Measurements from ENCODE around the gene ATRNL1. TPM values are rescaled to one million over a fixed set of nuclear protein-coding genes. Genes with fewer than 3 reads are reported as not detected.
"Not testable (repeated sequence)": the region's sequence is repeated elsewhere in the genome, so short reads cannot be mapped to it uniquely, and the experiment has no call there.

Gene ATRNL1
- total RNA-seq, 2 donors from 2014 or later, result not detected

- no peak overlapping the region for H3K27ac Mint-ChIP-seq
- H3K9me3 ChIP-seq (ENCODE audit: control insufficient read depth, low read length, poor library complexity, severe bottlenecking), result no peaks in the 10 kb centered on the region
- no peaks in the 10 kb centered on the region for H3K4me1 Mint-ChIP-seq
- H3K27me3 Mint-ChIP-seq, result no peaks in the 10 kb centered on the region
- DNase-seq (no peak), ATAC-seq (no peak)
- H3K4me3 Mint-ChIP-seq, result no peak overlapping the region
- no peaks in the 10 kb centered on the region for H3K36me3 Mint-ChIP-seq (ENCODE audit: low read depth)
Observed at GRCh38 chr10:115432188-115432819, 339.1 kb downstream of the ATRNL1 start.

GRCh38 chr10:115436999-115437398 is 343.8 kb downstream of the ATRNL1 start:
- H3K9me3 ChIP-seq (ENCODE audit: control insufficient read depth, low read length, poor library complexity, severe bottlenecking), result no peaks in the 10 kb centered on the region
- H3K4me1 Mint-ChIP-seq, result no peaks in the 10 kb centered on the region
- ATAC-seq, result no peak
- no peak for DNase-seq
- H3K36me3 Mint-ChIP-seq (ENCODE audit: low read depth), result no peaks in the 10 kb centered on the region
- no peak overlapping the region for H3K27ac Mint-ChIP-seq
- H3K4me3 Mint-ChIP-seq, result no peak overlapping the region
- H3K27me3 Mint-ChIP-seq, result no peaks in the 10 kb centered on the region

- ATAC-seq (no peak), DNase-seq (no peak)
- H3K27ac Mint-ChIP-seq, result no peak overlapping the region
- H3K4me3 Mint-ChIP-seq, result no peak overlapping the region
- H3K9me3 ChIP-seq (ENCODE audit: control insufficient read depth, low read length, poor library complexity, severe bottlenecking), result no peaks in the 10 kb centered on the region
- H3K27me3 Mint-ChIP-seq, result no peaks in the 10 kb centered on the region
- H3K36me3 Mint-ChIP-seq (ENCODE audit: low read depth), result no peaks in the 10 kb centered on the region
- no peaks in the 10 kb centered on the region for H3K4me1 Mint-ChIP-seq
Observed at GRCh38 chr10:115441907-115442545, 348.9 kb downstream of the ATRNL1 start.

- DNase-seq, result no peak
- no peak overlapping the region for H3K27ac Mint-ChIP-seq
- H3K4me1 Mint-ChIP-seq, result no peaks in the 10 kb centered on the region
- H3K27me3 Mint-ChIP-seq, result no peaks in the 10 kb centered on the region
- no peak for ATAC-seq
- no peak overlapping the region for H3K4me3 Mint-ChIP-seq
- H3K36me3 Mint-ChIP-seq (ENCODE audit: low read depth), result no peaks in the 10 kb centered on the region
- no peaks in the 10 kb centered on the region for H3K9me3 ChIP-seq (ENCODE audit: control insufficient read depth, low read length, poor library complexity, severe bottlenecking)
Observed at GRCh38 chr10:115456812-115457211, 363.6 kb downstream of the ATRNL1 start.

GRCh38 chr10:115483294-115483693 is 390.1 kb downstream of the ATRNL1 start:
- H3K4me3 Mint-ChIP-seq, result no peak overlapping the region
- no peaks in the 10 kb centered on the region for H3K36me3 Mint-ChIP-seq (ENCODE audit: low read depth)

GRCh38 chr10:115491526-115492140 is 398.5 kb downstream of the ATRNL1 start:
- Mint-ChIP-seq H3K27ac (no peak overlapping the region), H3K27me3 (no peaks in the 10 kb centered on the region), H3K4me1 (no peaks in the 10 kb centered on the region), H3K36me3 (ENCODE audit: low read depth) (no peaks in the 10 kb centered on the region), H3K4me3 (no peak overlapping the region)
- no peak for DNase-seq
- no peaks in the 10 kb centered on the region for H3K9me3 ChIP-seq (ENCODE audit: control insufficient read depth, low read length, poor library complexity, severe bottlenecking)
- ATAC-seq, result no peak

More at GRCh38 chr10:115483294-115483693, 390.1 kb downstream of the ATRNL1 start:
- DNase-seq (no peak), ATAC-seq (no peak)
- no peaks in the 10 kb centered on the region for H3K9me3 ChIP-seq (ENCODE audit: control insufficient read depth, low read length, poor library complexity, severe bottlenecking)
- Mint-ChIP-seq H3K27me3 (no peaks in the 10 kb centered on the region), H3K4me1 (no peaks in the 10 kb centered on the region), H3K27ac (no peak overlapping the region)

- no peak for ATAC-seq
- H3K4me3 Mint-ChIP-seq, result no peak overlapping the region
- DNase-seq, result no peak
- H3K27me3 Mint-ChIP-seq, result no peaks in the 10 kb centered on the region
- no peaks in the 10 kb centered on the region for H3K4me1 Mint-ChIP-seq
- H3K27ac Mint-ChIP-seq, result no peak overlapping the region
- H3K9me3 ChIP-seq (ENCODE audit: control insufficient read depth, low read length, poor library complexity, severe bottlenecking), result no peaks in the 10 kb centered on the region
- H3K36me3 Mint-ChIP-seq (ENCODE audit: low read depth), result no peaks in the 10 kb centered on the region
Observed at GRCh38 chr10:115503546-115503945, 410.4 kb downstream of the ATRNL1 start.

- no peak overlapping the region for H3K4me3 Mint-ChIP-seq
- H3K27ac Mint-ChIP-seq, result no peak overlapping the region
- no peaks in the 10 kb centered on the region for H3K27me3 Mint-ChIP-seq
- DNase-seq (no peak), ATAC-seq (no peak)
- no peaks in the 10 kb centered on the region for H3K36me3 Mint-ChIP-seq (ENCODE audit: low read depth)
- no peaks in the 10 kb centered on the region for H3K9me3 ChIP-seq (ENCODE audit: control insufficient read depth, low read length, poor library complexity, severe bottlenecking)
- H3K4me1 Mint-ChIP-seq, result no peaks in the 10 kb centered on the region
Observed at GRCh38 chr10:115514895-115515294, 421.7 kb downstream of the ATRNL1 start.

- no peaks in the 10 kb centered on the region for H3K27me3 Mint-ChIP-seq
- no peaks in the 10 kb centered on the region for H3K4me1 Mint-ChIP-seq
- ATAC-seq (no peak), DNase-seq (no peak)
- no peak overlapping the region for H3K27ac Mint-ChIP-seq
- H3K36me3 Mint-ChIP-seq (ENCODE audit: low read depth), result no peaks in the 10 kb centered on the region
- H3K4me3 Mint-ChIP-seq, result no peak overlapping the region
- H3K9me3 ChIP-seq (ENCODE audit: control insufficient read depth, low read length, poor library complexity, severe bottlenecking), result no peaks in the 10 kb centered on the region
Observed at GRCh38 chr10:115525141-115525540, 432.0 kb downstream of the ATRNL1 start.

GRCh38 chr10:115527682-115528081 is 434.5 kb downstream of the ATRNL1 start:
- H3K27me3 Mint-ChIP-seq; H3K9me3 ChIP-seq (ENCODE audit: control insufficient read depth, low read length, poor library complexity, severe bottlenecking); H3K4me1 Mint-ChIP-seq: not testable (repeated sequence)

GRCh38 chr10:115536401-115536800 is 443.2 kb downstream of the ATRNL1 start:
- not testable (repeated sequence) for H3K4me1 Mint-ChIP-seq; DNase-seq; H3K36me3 Mint-ChIP-seq (ENCODE audit: low read depth); H3K27me3 Mint-ChIP-seq; H3K27ac Mint-ChIP-seq; ATAC-seq; H3K4me3 Mint-ChIP-seq; H3K9me3 ChIP-seq (ENCODE audit: control insufficient read depth, low read length, poor library complexity, severe bottlenecking)

More at GRCh38 chr10:115527682-115528081, 434.5 kb downstream of the ATRNL1 start:
- H3K27ac Mint-ChIP-seq; H3K4me3 Mint-ChIP-seq; DNase-seq; H3K36me3 Mint-ChIP-seq (ENCODE audit: low read depth); ATAC-seq: not testable (repeated sequence)

- ATAC-seq (no peak), DNase-seq (no peak)
- no peaks in the 10 kb centered on the region for H3K4me1 Mint-ChIP-seq
- H3K9me3 ChIP-seq (ENCODE audit: control insufficient read depth, low read length, poor library complexity, severe bottlenecking), result no peaks in the 10 kb centered on the region
- H3K36me3 Mint-ChIP-seq (ENCODE audit: low read depth), result no peaks in the 10 kb centered on the region
- H3K27me3 Mint-ChIP-seq, result no peaks in the 10 kb centered on the region
- H3K27ac Mint-ChIP-seq, result no peak overlapping the region
- no peak overlapping the region for H3K4me3 Mint-ChIP-seq
Observed at GRCh38 chr10:115539142-115539762, 446.1 kb downstream of the ATRNL1 start.

- H3K9me3 ChIP-seq (ENCODE audit: control insufficient read depth, low read length, poor library complexity, severe bottlenecking), result no peaks in the 10 kb centered on the region
- no peak for ATAC-seq
- no peak overlapping the region for H3K27ac Mint-ChIP-seq
- no peak overlapping the region for H3K4me3 Mint-ChIP-seq
- no peaks in the 10 kb centered on the region for H3K36me3 Mint-ChIP-seq (ENCODE audit: low read depth)
- DNase-seq, result no peak
- no peaks in the 10 kb centered on the region for H3K4me1 Mint-ChIP-seq
- no peaks in the 10 kb centered on the region for H3K27me3 Mint-ChIP-seq
Observed at GRCh38 chr10:115555887-115556402, 462.8 kb downstream of the ATRNL1 start.

Data from T-helper 17 cell (primary cell).